Cerebellar cortex (tissue), 1 donor: ENCODE data around the gene TUBA4A.

Experiments
- DNase-seq: peaks from one replicate; pipeline ENCODE4 v3.0.0-alpha.2; 2015; ENCODE audit warnings: low spot score

TUBA4A gene

GRCh38 chr2:219234331-219234730 is 19.4 kb downstream of the TUBA4A start:
- DNase-seq = no peak

GRCh38 chr2:219230059-219230540 is 23.6 kb downstream of the TUBA4A start:
- no peak for DNase-seq

GRCh38 chr2:219229305-219230058 is 24.2 kb downstream of the TUBA4A start, which contains the start of the genes ANKZF1 and ATG9A:
ANKZF1 (plus strand) TSS chr2:219229806; CDS start chr2:219230258, 452 bp downstream.
ATG9A (minus strand) TSS chr2:219229636; CDS start chr2:219228024, 1,612 bp downstream.
- peak; percentile 99 for DNase-seq

GRCh38 chr2:219228911-219229304 is 24.8 kb downstream of the TUBA4A start:
- no peak for DNase-seq

GRCh38 chr2:219228041-219228910 is 25.4 kb downstream of the TUBA4A start:
- DNase-seq = peak; percentile 15

- no peak for DNase-seq
Measured at GRCh38 chr2:219225350-219225749, 28.4 kb downstream of the TUBA4A start.

GRCh38 chr2:219223831-219224610 is 29.7 kb downstream of the TUBA4A start:
- DNase-seq = no peak

GRCh38 chr2:219221957-219222518 is 31.7 kb downstream of the TUBA4A start:
- no peak for DNase-seq

GRCh38 chr2:219220652-219221402 is 32.9 kb downstream of the TUBA4A start:
- no peak for DNase-seq

GRCh38 chr2:219219784-219220532 is 33.8 kb downstream of the TUBA4A start:
- DNase-seq = no peak

- peak; percentile 93 for DNase-seq
Measured at GRCh38 chr2:219218732-219219701, 34.7 kb downstream of the TUBA4A start, which contains the start of gene ABCB6. ABCB6 (minus strand) TSS chr2:219218958; CDS start chr2:219218673, 285 bp downstream.

GRCh38 chr2:219218217-219218731 is 35.4 kb downstream of the TUBA4A start:
- DNase-seq = peak; percentile 57

- DNase-seq = no peak
Measured at GRCh38 chr2:219216535-219216915, 37.2 kb downstream of the TUBA4A start.

GRCh38 chr2:219215871-219216534 is 37.7 kb downstream of the TUBA4A start:
- no peak for DNase-seq

- no peak for DNase-seq
Measured at GRCh38 chr2:219214786-219215185, 38.9 kb downstream of the TUBA4A start.

- DNase-seq = no peak
Measured at GRCh38 chr2:219214141-219214540, 39.6 kb downstream of the TUBA4A start.

GRCh38 chr2:219213486-219214071 is 40.1 kb downstream of the TUBA4A start:
- DNase-seq = no peak

- DNase-seq = no peak
Measured at GRCh38 chr2:219213026-219213415, 40.7 kb downstream of the TUBA4A start.
